Astrocyte of the spinal cord (primary cell): ENCODE data around the gene KRTAP4-11.
"Not testable (repeated sequence)": the region's sequence is repeated elsewhere in the genome, so short reads cannot be mapped to it uniquely, and the experiment has no call there.

Experiments
- DNase-seq: peaks from one replicate; pipeline ENCODE4 v3.0.0; 2011; ENCODE audit warnings: low read depth, low spot score
- H3K4me3 ChIP-seq: 2 replicates; pipeline ENCODE4 v1.5.1; 2011; ENCODE audit warnings: low read depth, mild to moderate bottlenecking, low read length, moderate library complexity
- CTCF ChIP-seq: IDR thresholded peaks from 2 replicates; pipeline ENCODE4 v1.5.1; 2012; ENCODE audit warnings: low read depth, mild to moderate bottlenecking, low read length, inconsistent platforms
- in situ Hi-C: cut with HindIII; loops from 2 replicates; pipeline ENCODE4 v1.10.0; 2017; ENCODE audit warnings: low sequenced_read_pairs

Gene KRTAP4-11

DNA sequence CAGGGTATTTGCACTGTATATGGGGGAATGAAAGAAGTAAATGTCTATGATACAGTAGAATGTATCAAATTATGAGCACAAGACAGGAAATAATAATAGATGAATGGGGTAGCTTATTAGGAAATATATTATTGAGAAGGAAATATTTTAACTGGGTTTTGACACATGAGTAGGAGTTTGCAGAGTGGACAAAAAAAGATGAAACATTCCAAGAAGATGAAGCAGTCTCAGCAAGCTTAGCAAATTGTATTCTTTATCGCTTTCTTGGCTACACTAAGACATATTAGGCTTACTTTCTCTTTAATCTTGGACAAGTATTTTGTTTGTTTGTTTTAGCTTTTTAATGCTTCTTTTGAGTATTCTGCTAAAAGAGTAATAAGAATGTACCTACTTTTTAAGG is 14.3 kb downstream of the KRTAP4-11 start:
- in situ Hi-C loops = no loop called here
- TF ChIP-seq CTCF = no peak
- no peak for DNase-seq
- no peak overlapping the region for H3K4me3 ChIP-seq

GRCh38 chr17:41101586-41102259 is 16.4 kb downstream of the KRTAP4-11 start, which contains the start of gene KRTAP4-16:
TSS of gene KRTAP4-16 (minus strand) at chr17:41102209. CDS start at chr17:41102209, 0 bp downstream.
- H3K4me3 ChIP-seq = no peak within 1 kb of the TSS
- DNase-seq = no peak
- in situ Hi-C loops = no loop called here
- no peak for TF ChIP-seq CTCF

DNA sequence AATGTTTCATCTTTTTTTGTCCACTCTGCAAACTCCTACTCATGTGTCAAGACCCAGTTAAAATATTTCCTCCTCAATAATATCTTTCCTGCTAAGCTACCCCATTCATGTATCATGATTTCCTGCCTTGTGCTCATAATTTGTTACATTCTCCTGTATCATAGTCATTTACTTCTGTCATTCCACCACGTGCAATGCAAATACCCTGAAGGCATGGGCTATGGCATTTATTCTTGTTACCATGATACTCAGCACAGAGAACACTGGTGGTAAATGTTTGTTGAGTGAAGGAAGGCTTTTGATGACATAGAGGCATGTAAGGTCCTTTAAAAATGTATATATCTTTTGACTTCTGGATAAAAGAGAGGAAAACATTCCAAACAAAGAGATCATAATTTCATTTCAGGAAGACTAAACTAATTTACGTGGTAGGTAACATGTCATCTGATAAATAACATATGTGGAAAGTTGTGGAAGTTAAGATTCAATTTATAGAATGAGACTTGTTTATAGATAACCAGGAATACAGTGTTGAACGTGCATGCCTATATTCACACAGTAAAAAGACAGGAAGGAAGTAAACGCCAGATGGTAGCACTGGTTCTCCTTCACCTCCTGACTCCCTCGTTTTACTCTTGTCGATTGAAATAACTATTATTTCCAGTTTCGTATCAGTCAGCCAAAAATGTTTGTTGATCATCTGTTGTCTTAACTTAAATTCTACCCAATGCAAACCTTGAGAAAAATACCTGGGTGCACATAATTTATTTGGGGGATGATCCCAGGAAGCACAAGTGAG is 18.3 kb downstream of the KRTAP4-11 start:
- H3K4me3 ChIP-seq, in situ Hi-C loops: not testable (repeated sequence)
- DNase-seq = peak; percentile 43

DNA sequence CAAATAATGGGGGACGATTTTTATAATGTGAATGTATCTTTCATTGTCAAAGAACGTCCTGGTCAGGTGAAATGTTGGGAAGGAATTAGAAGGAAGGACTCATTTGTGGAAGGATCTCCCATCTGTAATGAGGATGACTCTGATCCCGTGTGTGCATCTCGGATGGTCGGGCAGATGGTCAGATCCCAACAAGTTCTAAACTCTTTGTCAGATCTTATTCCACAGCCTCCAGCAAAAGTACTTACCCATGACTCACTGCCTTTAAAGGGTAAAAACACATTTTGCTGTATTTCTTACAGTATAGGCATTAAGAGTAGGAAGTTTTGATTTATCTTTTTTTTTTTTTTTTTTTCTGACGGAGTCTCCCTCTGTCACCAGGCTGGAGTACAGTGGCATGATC is 19.7 kb downstream of the KRTAP4-11 start:
- in situ Hi-C loops = no loop called here
- TF ChIP-seq CTCF = no peak
- H3K4me3 ChIP-seq = no peak overlapping the region
- DNase-seq = peak; percentile 31

GRCh38 chr17:41098042-41098441 is 20.1 kb downstream of the KRTAP4-11 start, which contains the start of gene KRTAP4-8:
TSS of gene KRTAP4-8 (minus strand) at chr17:41098142. CDS start at chr17:41098084, 58 bp downstream.
- DNase-seq = no peak
- no peak within 1 kb of the TSS for H3K4me3 ChIP-seq
- TF ChIP-seq CTCF = no peak
- in situ Hi-C loops = no loop called here

DNA sequence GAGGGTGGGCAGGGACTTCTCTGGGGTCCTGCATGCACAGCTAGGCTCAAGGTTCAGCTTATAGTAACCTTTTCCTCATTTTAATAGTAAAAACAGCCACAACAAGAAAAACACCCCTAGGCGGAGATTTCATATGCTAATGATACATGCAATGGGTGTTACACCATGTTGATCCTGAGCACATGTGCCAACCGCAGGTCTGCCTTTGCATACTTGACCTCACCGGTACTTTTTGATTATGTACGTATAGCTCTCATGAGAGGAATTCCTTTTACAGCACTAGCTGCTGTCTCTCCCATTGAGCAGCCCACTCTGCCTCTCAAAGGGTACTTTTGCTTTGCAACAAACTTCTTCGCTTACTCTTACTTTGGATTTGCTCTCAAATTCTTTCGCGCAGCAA is 22.1 kb downstream of the KRTAP4-11 start:
- TF ChIP-seq CTCF = no peak
- in situ Hi-C loops = no loop called here
- H3K4me3 ChIP-seq = no peak overlapping the region
- no peak for DNase-seq

DNA sequence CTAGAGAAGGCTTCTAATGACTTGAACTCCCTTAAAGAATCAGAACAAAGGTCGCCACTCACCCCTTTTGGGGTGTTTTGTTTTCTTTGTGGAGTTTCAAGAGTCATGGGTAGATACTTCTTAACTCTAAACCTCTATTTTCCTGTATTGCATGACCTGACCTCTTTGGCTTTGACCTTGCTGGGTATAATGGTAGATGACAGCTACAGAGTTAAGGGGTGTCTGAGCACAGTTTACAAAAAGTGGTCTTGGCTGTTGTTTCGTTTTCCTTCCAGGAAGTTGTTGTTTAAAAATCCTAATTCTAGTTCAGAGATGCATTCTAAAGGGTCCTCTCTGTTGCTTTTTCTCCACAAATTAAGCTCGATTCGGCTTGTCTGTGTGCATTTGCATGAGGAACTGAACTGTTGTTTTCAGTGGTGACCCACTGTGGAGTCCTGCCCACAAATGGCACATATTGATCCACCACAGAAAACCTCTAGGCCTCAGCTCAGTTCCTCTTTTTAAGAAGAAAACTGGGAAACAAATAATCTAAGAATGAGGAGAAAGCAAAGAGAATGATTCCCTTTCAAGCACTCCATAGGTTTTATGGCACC is 29.3 kb downstream of the KRTAP4-11 start:
- DNase-seq, H3K4me3 ChIP-seq, in situ Hi-C loops: not testable (repeated sequence)

GRCh38 chr17:41084100-41084856 is 33.9 kb downstream of the KRTAP4-11 start, which contains the start of gene KRTAP4-7:
TSS of gene KRTAP4-7 (plus strand) at chr17:41084150. CDS start at chr17:41084207, 57 bp downstream.
- in situ Hi-C loops, H3K4me3 ChIP-seq, DNase-seq: not testable (repeated sequence)

GRCh38 chr17:41083427-41083826 is 34.7 kb downstream of the KRTAP4-11 start:
- DNase-seq, in situ Hi-C loops, H3K4me3 ChIP-seq: not testable (repeated sequence)
